PC-9 (cell line): ENCODE data around the gene AGAP1. TPM values are rescaled to one million over a fixed set of nuclear protein-coding genes. Genes with fewer than 3 reads are reported as not detected.

Experiments used
- BruUV-seq: library from RNA; stranded (reverse); fragments of 400-500 nt; replicated peaks from 2 replicates; lab custom pipeline; 2021; lab: Mats Ljungman, UMichigan
- CTCF ChIA-PET: fragments of 300-600 bp; sonication (Branson Sonifier 250); formaldehyde crosslinking; loops from one replicate; lab custom pipeline; 2022; ENCODE audit warnings: antibody characterized with exemption; lab: Charles Lee
- POLR2A ChIA-PET: fragments of 300-600 bp; sonication (Branson Sonifier 250); formaldehyde crosslinking; loops from one replicate; lab custom pipeline; 2022; ENCODE audit warnings: antibody characterized with exemption; ENCODE audit not compliant: unreplicated experiment; lab: Charles Lee
- DNase-seq, 2 experiments: peaks; one replicate each; pipeline versions ENCODE4 v3.0.0 to v3.0.0-alpha.2; 2015 to 2022; ENCODE audit warnings: mixed read lengths in 1 of 2
- H2AFZ ChIP-seq: fragments of 200-600 bp; sonication (generic); 2 replicates; pipeline ENCODE4 v1.8.1; 2017; ENCODE audit warnings: antibody characterized with exemption
- H3F3A ChIP-seq: fragments of 200-600 bp; sonication (generic); 2 replicates; pipeline ENCODE4 v1.8.1; 2017; ENCODE audit warnings: antibody characterized with exemption, mild to moderate bottlenecking, low read depth; ENCODE audit not compliant: insufficient read depth
- H3K27ac ChIP-seq: fragments of 200-600 bp; sonication (generic); 2 replicates; pipeline ENCODE4 v1.6.1; 2016; ENCODE audit warnings: mixed run types
- H3K27me3 ChIP-seq: fragments of 200-600 bp; sonication (generic); 2 replicates; pipeline ENCODE4 v1.6.1; 2016; ENCODE audit warnings: low read depth, mixed run types; ENCODE audit not compliant: insufficient read depth
- H3K36me3 ChIP-seq: fragments of 200-600 bp; sonication (generic); 2 replicates; pipeline ENCODE4 v1.6.1; 2016; ENCODE audit warnings: low read depth, mixed run types
- H3K4me1 ChIP-seq: fragments of 200-600 bp; sonication (generic); replicated peaks from 2 replicates; pipeline ENCODE4 v1.6.1; 2016; ENCODE audit warnings: mixed run types; ENCODE audit not compliant: insufficient read depth
- H3K4me2 ChIP-seq: fragments of 200-600 bp; sonication (generic); 2 replicates; pipeline ENCODE4 v1.6.1; 2017; ENCODE audit warnings: mixed run types
- H3K4me3 ChIP-seq: fragments of 200-600 bp; sonication (generic); 2 replicates; pipeline ENCODE4 v1.6.1; 2016; ENCODE audit warnings: mixed run types
- H3K79me2 ChIP-seq: fragments of 200-600 bp; sonication (generic); 2 replicates; pipeline ENCODE4 v1.6.1; 2017; ENCODE audit warnings: low read depth, mixed run types
- H3K9me2 ChIP-seq: fragments of 200-600 bp; sonication (generic); 2 replicates; pipeline ENCODE4 v1.8.1; 2017; ENCODE audit warnings: mild to moderate bottlenecking; ENCODE audit not compliant: insufficient read depth
- H3K9me3 ChIP-seq: fragments of 200-600 bp; sonication (generic); 2 replicates; pipeline ENCODE4 v1.8.1; 2016; ENCODE audit warnings: low read depth; ENCODE audit not compliant: insufficient read depth
- H4K20me1 ChIP-seq: fragments of 200-600 bp; sonication (generic); 2 replicates; pipeline ENCODE4 v1.8.1; 2017; ENCODE audit not compliant: insufficient read depth
- EZH2 ChIP-seq: fragments of 200-600 bp; sonication (generic); IDR thresholded peaks from 2 replicates; pipeline ENCODE4 v1.8.0; 2017; ENCODE audit warnings: antibody characterized with exemption, low read depth
- intact Hi-C: fragments of 100-400 bp; cut with micrococcal nuclease; formaldehyde crosslinking; loops from one replicate; pipeline ENCODE4 v1.10.0; 2022; ENCODE audit not compliant: unreplicated experiment
- total RNA-seq: library from RNA; stranded (reverse); gene quantifications from 2 replicates; pipeline ENCODE4 v1.2.3, GENCODE V29; 2021
- TF ChIP-seq, protein P1 (sequence below): fragments of 200-600 bp; sonication (generic); conservative IDR thresholded peaks from 2 replicates; pipeline ENCODE4 v1.6.1; 2017; ENCODE audit warnings: mixed run types, antibody characterized with exemption, mild to moderate bottlenecking, moderate library complexity

The AGAP1 gene
- total RNA-seq, 1 experiment from 2014 or later, result 91.4 TPM

DNA sequence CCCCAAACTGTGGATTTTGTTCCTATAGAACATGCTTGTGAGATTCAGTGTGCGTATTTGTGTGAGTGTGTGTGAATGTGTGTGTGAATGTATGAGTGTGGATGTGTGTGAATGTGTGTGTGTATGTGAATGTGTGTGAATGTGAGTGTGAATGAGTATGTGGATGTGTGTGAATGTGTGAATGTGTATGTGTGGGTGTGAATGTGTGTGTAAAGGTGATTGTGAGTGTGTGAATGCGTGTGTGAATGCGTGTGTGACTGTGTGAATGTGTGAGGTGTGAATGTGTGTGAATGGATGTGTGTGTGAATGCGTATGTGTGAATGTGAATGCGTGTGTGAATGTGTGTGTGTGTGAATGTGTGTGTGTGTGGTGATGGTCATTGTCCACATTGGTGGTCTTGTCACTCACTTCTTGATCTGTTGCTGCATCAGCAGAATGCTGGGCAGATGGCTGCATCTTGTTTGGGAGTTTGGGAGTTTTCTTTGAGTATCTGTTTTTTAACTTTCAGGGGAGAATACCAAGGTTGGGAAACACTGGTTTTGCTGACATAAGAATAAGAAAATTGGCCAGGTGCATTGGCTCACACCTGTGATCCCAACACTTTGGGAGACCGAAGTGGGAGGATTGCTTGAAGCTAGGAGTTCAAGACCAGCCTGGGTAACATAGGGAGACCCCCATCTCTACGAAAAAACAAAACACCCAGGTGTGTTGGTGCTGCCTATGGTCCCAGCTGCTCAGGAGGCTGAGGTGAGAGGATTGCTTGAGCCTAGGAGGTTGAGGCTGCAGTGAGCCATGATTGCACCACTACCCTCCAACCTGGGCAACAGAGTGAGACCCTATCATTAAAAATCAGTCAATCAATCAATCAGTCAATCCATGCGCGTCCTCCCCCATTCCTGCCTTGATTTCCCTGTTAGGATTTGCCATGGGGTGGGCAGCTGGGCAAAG lies 18.2 kb downstream of the AGAP1 start:
- intact Hi-C loops, result no loop called here
- H3K9me2 ChIP-seq, result no peaks in the 10 kb centered on the region
- H3F3A ChIP-seq, result peaks cover 13% of the 10 kb centered on the region
- H3K27me3 ChIP-seq, result no peaks in the 10 kb centered on the region
- no TSS peak for BruUV-seq
- TF ChIP-seq, protein P1, sequence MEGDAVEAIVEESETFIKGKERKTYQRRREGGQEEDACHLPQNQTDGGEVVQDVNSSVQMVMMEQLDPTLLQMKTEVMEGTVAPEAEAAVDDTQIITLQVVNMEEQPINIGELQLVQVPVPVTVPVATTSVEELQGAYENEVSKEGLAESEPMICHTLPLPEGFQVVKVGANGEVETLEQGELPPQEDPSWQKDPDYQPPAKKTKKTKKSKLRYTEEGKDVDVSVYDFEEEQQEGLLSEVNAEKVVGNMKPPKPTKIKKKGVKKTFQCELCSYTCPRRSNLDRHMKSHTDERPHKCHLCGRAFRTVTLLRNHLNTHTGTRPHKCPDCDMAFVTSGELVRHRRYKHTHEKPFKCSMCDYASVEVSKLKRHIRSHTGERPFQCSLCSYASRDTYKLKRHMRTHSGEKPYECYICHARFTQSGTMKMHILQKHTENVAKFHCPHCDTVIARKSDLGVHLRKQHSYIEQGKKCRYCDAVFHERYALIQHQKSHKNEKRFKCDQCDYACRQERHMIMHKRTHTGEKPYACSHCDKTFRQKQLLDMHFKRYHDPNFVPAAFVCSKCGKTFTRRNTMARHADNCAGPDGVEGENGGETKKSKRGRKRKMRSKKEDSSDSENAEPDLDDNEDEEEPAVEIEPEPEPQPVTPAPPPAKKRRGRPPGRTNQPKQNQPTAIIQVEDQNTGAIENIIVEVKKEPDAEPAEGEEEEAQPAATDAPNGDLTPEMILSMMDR, result no peak
- no peak for TF ChIP-seq EZH2
- peak overlapping the region; percentile 43 for H3K4me2 ChIP-seq
- peaks cover 12% of the 10 kb centered on the region for H3K4me1 ChIP-seq
- H3K36me3 ChIP-seq, result no peaks in the 10 kb centered on the region
- H3K79me2 ChIP-seq, result peaks cover 97% of the 10 kb centered on the region
- H3K4me3 ChIP-seq, result no peak overlapping the region
- H2AFZ ChIP-seq, result no peak overlapping the region
- no peaks in the 10 kb centered on the region for H3K9me3 ChIP-seq
- 0 out of 2 replicates have a peak overlapping the region, but pooled peaks have one; percentile 24 for H3K27ac ChIP-seq
- H4K20me1 ChIP-seq, result peaks cover 58% of the 10 kb centered on the region
- POLR2A ChIA-PET, result no interaction called here
- DNase-seq, result no peak
- CTCF ChIA-PET, result interaction anchor here (1.7 kb wide), 1 partner anchor 40 kb away, joined by 13 read pairs; no protein-coding TSS in a partner anchor

- no peak overlapping the region for H3K4me3 ChIP-seq
- ChIA-PET CTCF (no interaction called here), POLR2A (no interaction called here)
- TF ChIP-seq EZH2, result no peak
- TF ChIP-seq, protein P1, result no peak
- peaks cover 62% of the 10 kb centered on the region for H4K20me1 ChIP-seq
- H3K4me1 ChIP-seq, result peaks cover 12% of the 10 kb centered on the region
- DNase-seq, result no peak
- H3K9me2 ChIP-seq, result no peaks in the 10 kb centered on the region
- H3K27ac ChIP-seq, result no peak overlapping the region
- no peak overlapping the region for H3K4me2 ChIP-seq
- no peaks in the 10 kb centered on the region for H3K27me3 ChIP-seq
- H3F3A ChIP-seq, result peaks cover 13% of the 10 kb centered on the region
- H3K79me2 ChIP-seq, result peaks cover 97% of the 10 kb centered on the region
- H3K9me3 ChIP-seq, result no peaks in the 10 kb centered on the region
- no TSS peak for BruUV-seq
- no peaks in the 10 kb centered on the region for H3K36me3 ChIP-seq
- H2AFZ ChIP-seq, result no peak overlapping the region
- intact Hi-C loops, result no loop called here
These were observed 18.8 kb downstream of the AGAP1 start for GRCh38 chr2:235512699-235513053.

DNA sequence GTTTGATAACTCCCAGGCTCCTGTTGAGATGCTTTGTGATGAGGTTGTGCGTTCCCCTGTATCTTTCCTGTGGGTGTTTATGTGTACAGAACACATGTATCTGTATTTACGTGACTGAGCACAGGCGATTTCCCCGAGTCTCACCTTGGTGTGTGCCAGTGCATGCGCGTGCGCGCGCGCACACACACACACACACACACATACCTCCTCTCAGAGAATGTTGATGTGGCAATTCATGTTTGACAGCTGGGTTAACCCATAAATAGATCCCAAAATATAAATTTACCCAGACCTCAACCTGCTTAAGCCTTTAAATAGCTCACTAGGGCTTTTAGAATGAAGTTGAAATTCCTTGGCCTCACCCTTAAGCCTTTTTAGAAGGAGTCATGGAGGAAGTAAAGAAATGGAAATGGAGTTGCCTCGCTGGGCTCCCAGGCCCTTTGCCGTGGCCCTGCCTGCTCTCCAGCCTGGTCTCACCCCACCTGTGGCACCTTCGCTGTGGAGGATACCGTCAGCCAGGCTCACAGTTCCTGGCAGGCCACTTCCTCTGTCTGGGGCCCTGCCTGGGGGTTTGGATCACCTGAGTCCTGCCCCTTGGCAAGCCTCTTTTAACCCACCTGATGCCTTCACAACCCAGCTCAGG lies 20.3 kb downstream of the AGAP1 start:
- ChIA-PET POLR2A (no interaction called here), CTCF (interaction anchor here (0.5 kb wide), 1 partner anchor 275 kb away, joined by 3 read pairs; no protein-coding TSS in a partner anchor)
- Histone ChIP-seq H3K27ac (no peak overlapping the region), H3K79me2 (peaks cover 97% of the 10 kb centered on the region), H4K20me1 (peaks cover 62% of the 10 kb centered on the region), H3F3A (0 out of 2 replicates have a peak, but pooled peaks cover 4% of the 10 kb centered on the region), H3K4me3 (no peak overlapping the region), H3K9me3 (no peaks in the 10 kb centered on the region), H3K9me2 (no peaks in the 10 kb centered on the region), H3K4me1 (peaks cover 20% of the 10 kb centered on the region), H3K36me3 (no peaks in the 10 kb centered on the region), H3K27me3 (no peaks in the 10 kb centered on the region), H3K4me2 (no peak overlapping the region), H2AFZ (no peak overlapping the region)
- no peak for TF ChIP-seq EZH2
- TF ChIP-seq, protein P1, result no peak
- no TSS peak for BruUV-seq
- DNase-seq, result no peak
- intact Hi-C loops, result no loop called here
